ENCODE results near the gene ADARB2. TPM values are rescaled to one million over a fixed set of nuclear protein-coding genes. Genes with fewer than 3 reads are reported as not detected.
"Not testable (repeated sequence)": the region's sequence is repeated elsewhere in the genome, so short reads cannot be mapped to it uniquely, and the experiment has no call there.

The ADARB2 gene
- total RNA-seq, 3 donors from 2014 or later = 0.31 to 4.2 TPM; not detected in 1

DNA sequence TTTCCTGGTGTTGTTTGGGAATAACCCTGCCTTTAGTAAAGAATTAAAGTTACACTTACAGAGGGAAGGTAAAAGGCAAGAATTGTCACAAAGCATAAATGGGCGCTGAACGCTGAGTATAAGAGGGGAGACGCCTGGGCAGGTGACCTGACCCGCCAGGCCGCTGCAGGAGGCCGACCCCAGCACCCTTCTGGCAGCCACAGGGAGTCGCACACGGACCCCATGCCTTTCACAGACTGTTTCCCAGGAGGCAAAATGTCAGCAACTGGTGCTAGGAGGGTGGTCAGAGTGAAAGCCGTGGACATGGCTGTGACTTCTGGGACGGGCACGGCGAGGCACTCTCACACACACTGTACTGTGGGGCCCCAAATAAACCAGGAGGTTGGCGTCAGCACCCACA is 392.9 kb downstream of the ADARB2 start:
- intact Hi-C loops (cut with DNase I, micrococcal nuclease) = no loop called here
- DNase-seq (no peak), ATAC-seq (no peak)
- no peak overlapping the region for H3K4me3 ChIP-seq
- no peaks in the 10 kb centered on the region for H3K9me3 ChIP-seq
- no peaks in the 10 kb centered on the region for H3K4me1 ChIP-seq (ENCODE audit: low read depth)
- TF ChIP-seq, protein P1, sequence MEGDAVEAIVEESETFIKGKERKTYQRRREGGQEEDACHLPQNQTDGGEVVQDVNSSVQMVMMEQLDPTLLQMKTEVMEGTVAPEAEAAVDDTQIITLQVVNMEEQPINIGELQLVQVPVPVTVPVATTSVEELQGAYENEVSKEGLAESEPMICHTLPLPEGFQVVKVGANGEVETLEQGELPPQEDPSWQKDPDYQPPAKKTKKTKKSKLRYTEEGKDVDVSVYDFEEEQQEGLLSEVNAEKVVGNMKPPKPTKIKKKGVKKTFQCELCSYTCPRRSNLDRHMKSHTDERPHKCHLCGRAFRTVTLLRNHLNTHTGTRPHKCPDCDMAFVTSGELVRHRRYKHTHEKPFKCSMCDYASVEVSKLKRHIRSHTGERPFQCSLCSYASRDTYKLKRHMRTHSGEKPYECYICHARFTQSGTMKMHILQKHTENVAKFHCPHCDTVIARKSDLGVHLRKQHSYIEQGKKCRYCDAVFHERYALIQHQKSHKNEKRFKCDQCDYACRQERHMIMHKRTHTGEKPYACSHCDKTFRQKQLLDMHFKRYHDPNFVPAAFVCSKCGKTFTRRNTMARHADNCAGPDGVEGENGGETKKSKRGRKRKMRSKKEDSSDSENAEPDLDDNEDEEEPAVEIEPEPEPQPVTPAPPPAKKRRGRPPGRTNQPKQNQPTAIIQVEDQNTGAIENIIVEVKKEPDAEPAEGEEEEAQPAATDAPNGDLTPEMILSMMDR (IDR thresholded peaks at IDR 0.05) = no peak
- H3K36me3 ChIP-seq (ENCODE audit: low read depth) = no peaks in the 10 kb centered on the region

DNA sequence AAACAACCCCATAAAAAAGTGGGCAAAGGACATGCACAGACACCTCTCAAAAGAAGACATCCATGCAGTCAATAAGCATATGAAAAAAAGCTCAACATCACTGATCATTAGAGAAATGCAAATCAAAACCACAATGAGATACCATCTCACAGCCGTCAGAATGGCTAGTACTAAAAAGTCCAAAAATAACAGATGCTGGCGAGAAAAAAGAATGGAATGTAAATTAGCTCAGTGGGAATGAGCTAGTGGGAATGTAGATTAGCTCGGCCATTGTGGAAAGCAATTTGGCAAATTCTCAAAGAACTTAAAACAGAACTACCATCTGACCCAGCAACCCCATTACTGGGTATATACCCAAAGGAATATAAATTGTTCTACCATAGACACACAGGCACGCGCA is 394.1 kb downstream of the ADARB2 start:
- DNase-seq (no peak), ATAC-seq (no peak)
- H3K4me1 ChIP-seq (ENCODE audit: low read depth) = no peaks in the 10 kb centered on the region
- H3K4me3 ChIP-seq = no peak overlapping the region
- H3K36me3 ChIP-seq (ENCODE audit: low read depth) = no peaks in the 10 kb centered on the region
- TF ChIP-seq, protein P1 (IDR thresholded peaks at IDR 0.05) = no peak
- no peaks in the 10 kb centered on the region for H3K9me3 ChIP-seq
- intact Hi-C loops (cut with DNase I, micrococcal nuclease) = no loop called here

GRCh38 chr10:1341052-1341451 is 396.3 kb downstream of the ADARB2 start:
- DNase-seq; ATAC-seq; H3K4me1 ChIP-seq (ENCODE audit: low read depth); H3K4me3 ChIP-seq; H3K36me3 ChIP-seq (ENCODE audit: low read depth); intact Hi-C loops (cut with DNase I, micrococcal nuclease); H3K9me3 ChIP-seq: not testable (repeated sequence)

DNA sequence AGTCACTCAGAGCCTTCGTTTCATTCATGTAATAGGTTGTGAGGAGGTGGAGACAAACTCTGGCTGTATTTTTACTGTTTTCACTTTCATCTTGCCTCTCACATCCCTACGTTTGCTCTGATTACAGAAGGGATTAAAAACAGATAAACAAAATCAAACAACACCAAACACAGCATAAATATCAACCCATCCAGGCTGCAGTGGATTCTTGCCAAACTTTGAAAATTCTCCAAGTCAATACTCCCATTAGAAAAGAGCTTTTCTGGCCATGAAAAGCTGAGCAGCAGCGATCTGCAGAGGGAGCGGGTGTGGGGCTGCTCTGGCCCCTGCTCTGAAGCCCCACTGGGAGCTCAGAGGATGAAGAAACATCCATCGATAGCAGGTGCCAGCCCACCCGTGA is 397.9 kb downstream of the ADARB2 start:
- intact Hi-C loops (cut with DNase I, micrococcal nuclease) = no loop called here
- no peaks in the 10 kb centered on the region for H3K4me1 ChIP-seq (ENCODE audit: low read depth)
- TF ChIP-seq, protein P1 (IDR thresholded peaks at IDR 0.05) = no peak
- no peaks in the 10 kb centered on the region for H3K9me3 ChIP-seq
- H3K4me3 ChIP-seq = no peak overlapping the region
- no peak for ATAC-seq
- DNase-seq = no peak
- no peaks in the 10 kb centered on the region for H3K36me3 ChIP-seq (ENCODE audit: low read depth)

DNA sequence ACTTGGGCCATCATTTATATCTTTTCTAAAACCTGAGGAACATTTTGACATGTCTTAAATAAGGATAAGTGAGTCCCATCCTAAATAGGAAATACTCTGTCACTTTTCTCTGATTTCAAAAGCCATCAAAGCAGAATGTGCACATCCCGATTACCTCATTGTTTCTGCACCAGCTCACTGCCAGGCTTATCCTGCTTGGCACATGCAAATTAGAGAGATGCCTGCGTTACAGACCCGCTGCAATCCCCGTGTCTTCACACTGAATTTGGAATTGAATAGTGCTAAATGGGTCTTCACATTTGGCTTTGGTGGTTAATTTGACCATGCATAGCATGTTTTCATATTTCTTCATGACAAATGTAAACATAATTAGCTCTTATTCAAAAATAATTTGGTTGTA is 401.7 kb downstream of the ADARB2 start:
- intact Hi-C loops (cut with DNase I, micrococcal nuclease) = no loop called here
- no peaks in the 10 kb centered on the region for H3K9me3 ChIP-seq
- TF ChIP-seq, protein P1 (IDR thresholded peaks at IDR 0.05) = no peak

DNA sequence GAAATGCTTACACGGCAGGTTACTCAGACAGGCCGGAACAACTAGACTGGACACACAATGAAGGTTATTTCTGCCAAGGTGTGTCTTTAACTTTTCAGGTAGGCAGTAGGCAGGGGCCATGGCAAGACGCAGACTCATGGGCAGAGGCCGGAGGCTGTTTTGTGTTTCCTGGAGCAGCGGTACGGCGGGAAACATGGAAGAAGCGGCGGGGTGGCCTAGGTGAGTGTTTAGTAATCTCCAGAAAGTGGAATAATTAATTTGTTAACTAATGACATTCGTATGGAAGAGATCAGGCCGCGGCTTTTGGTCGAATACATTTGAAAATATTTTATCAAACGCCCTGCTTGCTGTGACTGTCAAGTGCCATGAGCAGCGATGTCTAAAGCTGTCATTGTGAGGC is 403.3 kb downstream of the ADARB2 start:
- intact Hi-C loops (cut with DNase I, micrococcal nuclease) = no loop called here
- no peak for ATAC-seq
- no peak for DNase-seq
- TF ChIP-seq, protein P1 (IDR thresholded peaks at IDR 0.05) = no peak
- H3K36me3 ChIP-seq (ENCODE audit: low read depth) = no peaks in the 10 kb centered on the region
- H3K4me3 ChIP-seq = no peak overlapping the region
- peaks cover 7% of the 10 kb centered on the region for H3K4me1 ChIP-seq (ENCODE audit: low read depth)
- no peaks in the 10 kb centered on the region for H3K9me3 ChIP-seq

More for the DNA sequence above, 401.7 kb downstream of the ADARB2 start:
- Histone ChIP-seq H3K4me1 (ENCODE audit: low read depth) (peaks cover 7% of the 10 kb centered on the region), H3K36me3 (ENCODE audit: low read depth) (no peaks in the 10 kb centered on the region), H3K4me3 (no peak overlapping the region)
- DNase-seq (no peak), ATAC-seq (no peak)
